HEK293 (cell line): ENCODE data around the gene KLHL21.

ENCODE experiments used
- ELK4 ChIP-seq: IDR thresholded peaks from 2 replicates; pipeline ENCODE4 v1.6.1; 2011; ENCODE audit warnings: mild to moderate bottlenecking, low read depth, low read length, borderline replicate concordance
- GLI4 ChIP-seq: fragments of 450-650 bp; formaldehyde crosslinking; IDR thresholded peaks from 2 replicates; pipeline ENCODE4 v1.5.1; 2016; ENCODE audit warnings: missing biosample characterization, missing genetic modification characterization
- GLIS2 ChIP-seq: fragments of 450-650 bp; formaldehyde crosslinking; IDR thresholded peaks from 2 replicates; pipeline ENCODE4 v1.5.1; 2016; ENCODE audit warnings: missing biosample characterization, missing genetic modification characterization
- KLF1 ChIP-seq: fragments of 450-650 bp; formaldehyde crosslinking; IDR thresholded peaks from 2 replicates; pipeline ENCODE4 v1.5.1; 2016; ENCODE audit warnings: missing biosample characterization, missing genetic modification characterization
- KLF9 ChIP-seq: fragments of 450-650 bp; formaldehyde crosslinking; IDR thresholded peaks from 2 replicates; pipeline ENCODE4 v1.5.1; 2016; ENCODE audit warnings: missing biosample characterization, missing genetic modification characterization, low read depth
- SETDB1 ChIP-seq: IDR thresholded peaks from one replicate; pipeline ENCODE4 v1.6.1; 2017; ENCODE audit warnings: mild to moderate bottlenecking, low read length, moderate library complexity, mixed read lengths; ENCODE audit not compliant: insufficient read length
- SP3 ChIP-seq: fragments of 450-650 bp; formaldehyde crosslinking; IDR thresholded peaks from 2 replicates; pipeline ENCODE4 v1.5.1; 2016; ENCODE audit warnings: missing biosample characterization, missing genetic modification characterization
- ZBTB10 ChIP-seq: fragments of 450-650 bp; formaldehyde crosslinking; IDR thresholded peaks from 2 replicates; pipeline ENCODE4 v1.5.1; 2016; ENCODE audit warnings: missing biosample characterization, missing genetic modification characterization
- ZBTB17 ChIP-seq: fragments of 450-650 bp; formaldehyde crosslinking; IDR thresholded peaks from 2 replicates; pipeline ENCODE4 v1.5.1; 2016; ENCODE audit warnings: missing biosample characterization, missing genetic modification characterization
- ZBTB20 ChIP-seq: fragments of 450-650 bp; formaldehyde crosslinking; IDR thresholded peaks from 2 replicates; pipeline ENCODE4 v1.5.1; 2016; ENCODE audit warnings: missing biosample characterization, missing genetic modification characterization
- ZBTB8A ChIP-seq: fragments of 450-650 bp; formaldehyde crosslinking; IDR thresholded peaks from 2 replicates; pipeline ENCODE4 v1.5.1; 2016; ENCODE audit warnings: missing biosample characterization, missing genetic modification characterization
- ZNF132 ChIP-seq: fragments of 450-650 bp; formaldehyde crosslinking; IDR thresholded peaks from 2 replicates; pipeline ENCODE4 v1.5.1; 2017; ENCODE audit warnings: missing biosample characterization, missing genetic modification characterization, borderline replicate concordance
- ZNF23 ChIP-seq: fragments of 450-650 bp; formaldehyde crosslinking; IDR thresholded peaks from 2 replicates; pipeline ENCODE4 v1.5.1; 2016; ENCODE audit warnings: missing biosample characterization, missing genetic modification characterization, borderline replicate concordance
- ZNF324 ChIP-seq: fragments of 450-650 bp; formaldehyde crosslinking; IDR thresholded peaks from 2 replicates; pipeline ENCODE4 v1.5.1; 2016; ENCODE audit warnings: missing biosample characterization, missing genetic modification characterization
- ZNF423 ChIP-seq: fragments of 450-650 bp; formaldehyde crosslinking; IDR thresholded peaks from 2 replicates; pipeline ENCODE4 v1.5.1; 2016; ENCODE audit warnings: missing biosample characterization, missing genetic modification characterization
- ZNF426 ChIP-seq: fragments of 450-650 bp; formaldehyde crosslinking; IDR thresholded peaks from 2 replicates; pipeline ENCODE4 v1.5.1; 2017; ENCODE audit warnings: missing biosample characterization, missing genetic modification characterization, mild to moderate bottlenecking, inconsistent platforms, moderate library complexity
- ZNF529 ChIP-seq: fragments of 450-650 bp; formaldehyde crosslinking; IDR thresholded peaks from 2 replicates; pipeline ENCODE4 v1.5.1; 2017; ENCODE audit warnings: missing genetic modification characterization, missing biosample characterization; ENCODE audit not compliant: insufficient replicate concordance
- ZNF530 ChIP-seq: fragments of 450-650 bp; formaldehyde crosslinking; IDR thresholded peaks from 2 replicates; pipeline ENCODE4 v1.5.1; 2016; ENCODE audit warnings: low read depth, missing biosample characterization, missing genetic modification characterization
- ZNF548 ChIP-seq: fragments of 450-650 bp; formaldehyde crosslinking; IDR thresholded peaks from 2 replicates; pipeline ENCODE4 v1.5.1; 2016; ENCODE audit warnings: missing biosample characterization, missing genetic modification characterization
- ZNF555 ChIP-seq: fragments of 450-650 bp; formaldehyde crosslinking; conservative IDR thresholded peaks from 2 replicates; pipeline ENCODE4 v1.5.1; 2017; ENCODE audit warnings: missing biosample characterization, mild to moderate bottlenecking, missing genetic modification characterization, inconsistent platforms
- ZNF747 ChIP-seq: fragments of 450-650 bp; formaldehyde crosslinking; IDR thresholded peaks from 2 replicates; pipeline ENCODE4 v1.5.1; 2016; ENCODE audit warnings: missing biosample characterization, missing genetic modification characterization
- ZNF776 ChIP-seq: fragments of 450-650 bp; formaldehyde crosslinking; IDR thresholded peaks from 2 replicates; pipeline ENCODE4 v1.5.0; 2017; ENCODE audit warnings: missing biosample characterization, missing genetic modification characterization, borderline replicate concordance
- ZNF791 ChIP-seq: fragments of 450-650 bp; formaldehyde crosslinking; IDR thresholded peaks from 2 replicates; pipeline ENCODE4 v1.5.1; 2016; ENCODE audit warnings: missing biosample characterization, missing genetic modification characterization
- ZNF830 ChIP-seq: fragments of 450-650 bp; IDR thresholded peaks from 2 replicates; pipeline ENCODE4 v1.5.0; 2018; ENCODE audit warnings: missing biosample characterization, missing genetic modification characterization, low read depth, mild to moderate bottlenecking, moderate library complexity
- ZNF843 ChIP-seq: fragments of 450-650 bp; formaldehyde crosslinking; IDR thresholded peaks from 2 replicates; pipeline ENCODE4 v1.5.1; 2016; ENCODE audit warnings: missing biosample characterization, missing genetic modification characterization
- ZSCAN16 ChIP-seq: fragments of 450-650 bp; formaldehyde crosslinking; IDR thresholded peaks from 2 replicates; pipeline ENCODE4 v1.5.1; 2016; ENCODE audit warnings: missing biosample characterization, missing genetic modification characterization
- TF ChIP-seq, protein P1 (sequence below): fragments of 450-650 bp; formaldehyde crosslinking; IDR thresholded peaks from 2 replicates; pipeline ENCODE4 v1.5.1; 2016; ENCODE audit warnings: missing biosample characterization, missing genetic modification characterization, borderline replicate concordance
- TF ChIP-seq, protein P2 (sequence below): fragments of 450-650 bp; formaldehyde crosslinking; IDR thresholded peaks from 2 replicates; pipeline ENCODE4 v1.5.1; 2016; ENCODE audit warnings: missing biosample characterization, missing genetic modification characterization
- TF ChIP-seq, protein P3 (sequence below): fragments of 450-650 bp; formaldehyde crosslinking; IDR thresholded peaks from 2 replicates; pipeline ENCODE4 v1.5.1; 2016; ENCODE audit warnings: missing biosample characterization, missing genetic modification characterization

Gene KLHL21

DNA sequence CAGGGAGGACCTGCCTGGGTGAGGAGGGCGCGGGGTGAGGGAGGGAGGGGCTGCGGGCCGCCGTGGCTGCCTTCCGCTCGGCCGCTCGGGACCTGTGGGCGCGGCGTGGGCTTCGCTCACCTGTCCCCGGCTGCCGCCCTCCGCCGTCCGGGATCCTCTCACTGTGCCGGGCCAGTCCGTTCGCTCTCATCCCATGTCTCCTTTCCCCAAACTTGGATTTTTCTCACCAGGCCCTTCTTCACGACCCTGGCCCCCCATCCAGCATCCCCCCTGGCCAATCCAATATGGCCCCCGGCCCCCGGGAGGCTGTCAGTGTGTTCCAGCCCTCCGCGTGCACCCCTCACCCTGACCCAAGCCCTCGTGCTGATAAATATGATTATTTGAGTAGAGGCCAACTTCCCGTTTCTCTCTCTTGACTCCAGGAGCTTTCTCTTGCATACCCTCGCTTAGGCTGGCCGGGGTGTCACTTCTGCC lies 22.5 kb downstream of the KLHL21 start (continued):
- TF ChIP-seq, protein P1, sequence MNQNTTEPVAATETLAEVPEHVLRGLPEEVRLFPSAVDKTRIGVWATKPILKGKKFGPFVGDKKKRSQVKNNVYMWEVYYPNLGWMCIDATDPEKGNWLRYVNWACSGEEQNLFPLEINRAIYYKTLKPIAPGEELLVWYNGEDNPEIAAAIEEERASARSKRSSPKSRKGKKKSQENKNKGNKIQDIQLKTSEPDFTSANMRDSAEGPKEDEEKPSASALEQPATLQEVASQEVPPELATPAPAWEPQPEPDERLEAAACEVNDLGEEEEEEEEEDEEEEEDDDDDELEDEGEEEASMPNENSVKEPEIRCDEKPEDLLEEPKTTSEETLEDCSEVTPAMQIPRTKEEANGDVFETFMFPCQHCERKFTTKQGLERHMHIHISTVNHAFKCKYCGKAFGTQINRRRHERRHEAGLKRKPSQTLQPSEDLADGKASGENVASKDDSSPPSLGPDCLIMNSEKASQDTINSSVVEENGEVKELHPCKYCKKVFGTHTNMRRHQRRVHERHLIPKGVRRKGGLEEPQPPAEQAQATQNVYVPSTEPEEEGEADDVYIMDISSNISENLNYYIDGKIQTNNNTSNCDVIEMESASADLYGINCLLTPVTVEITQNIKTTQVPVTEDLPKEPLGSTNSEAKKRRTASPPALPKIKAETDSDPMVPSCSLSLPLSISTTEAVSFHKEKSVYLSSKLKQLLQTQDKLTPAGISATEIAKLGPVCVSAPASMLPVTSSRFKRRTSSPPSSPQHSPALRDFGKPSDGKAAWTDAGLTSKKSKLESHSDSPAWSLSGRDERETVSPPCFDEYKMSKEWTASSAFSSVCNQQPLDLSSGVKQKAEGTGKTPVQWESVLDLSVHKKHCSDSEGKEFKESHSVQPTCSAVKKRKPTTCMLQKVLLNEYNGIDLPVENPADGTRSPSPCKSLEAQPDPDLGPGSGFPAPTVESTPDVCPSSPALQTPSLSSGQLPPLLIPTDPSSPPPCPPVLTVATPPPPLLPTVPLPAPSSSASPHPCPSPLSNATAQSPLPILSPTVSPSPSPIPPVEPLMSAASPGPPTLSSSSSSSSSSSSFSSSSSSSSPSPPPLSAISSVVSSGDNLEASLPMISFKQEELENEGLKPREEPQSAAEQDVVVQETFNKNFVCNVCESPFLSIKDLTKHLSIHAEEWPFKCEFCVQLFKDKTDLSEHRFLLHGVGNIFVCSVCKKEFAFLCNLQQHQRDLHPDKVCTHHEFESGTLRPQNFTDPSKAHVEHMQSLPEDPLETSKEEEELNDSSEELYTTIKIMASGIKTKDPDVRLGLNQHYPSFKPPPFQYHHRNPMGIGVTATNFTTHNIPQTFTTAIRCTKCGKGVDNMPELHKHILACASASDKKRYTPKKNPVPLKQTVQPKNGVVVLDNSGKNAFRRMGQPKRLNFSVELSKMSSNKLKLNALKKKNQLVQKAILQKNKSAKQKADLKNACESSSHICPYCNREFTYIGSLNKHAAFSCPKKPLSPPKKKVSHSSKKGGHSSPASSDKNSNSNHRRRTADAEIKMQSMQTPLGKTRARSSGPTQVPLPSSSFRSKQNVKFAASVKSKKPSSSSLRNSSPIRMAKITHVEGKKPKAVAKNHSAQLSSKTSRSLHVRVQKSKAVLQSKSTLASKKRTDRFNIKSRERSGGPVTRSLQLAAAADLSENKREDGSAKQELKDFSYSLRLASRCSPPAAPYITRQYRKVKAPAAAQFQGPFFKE (tag by site-specific recombination): no peak
- TF ChIP-seq ZNF548 (tag by site-specific recombination) (no peak), ZBTB20 (tag by site-specific recombination) (peak; percentile 14; the same call in 1 of the 2 replicates), KLF1 (tag by site-specific recombination) (0 out of 2 replicates have a peak, but pooled peaks have one; percentile 23), SP3 (no peak), ZNF423 (tag by site-specific recombination) (no peak), ZBTB8A (tag by site-specific recombination) (0 out of 2 replicates have a peak, but pooled peaks have one; percentile 32), ZNF132 (tag by site-specific recombination) (no peak), GLIS2 (tag by site-specific recombination) (peak; percentile 78), ZNF555 (no peak), ELK4 (no peak), SETDB1 (no peak), ZNF530 (tag by site-specific recombination) (no peak), ZNF830 (tag by site-specific recombination) (no peak), ZNF747 (tag by site-specific recombination) (no peak), ZNF529 (tag by site-specific recombination) (no peak), ZNF776 (no peak), ZNF426 (tag by site-specific recombination) (no peak), ZNF791 (tag by site-specific recombination) (no peak), ZSCAN16 (no peak), GLI4 (tag by site-specific recombination) (no peak), ZBTB10 (peak; percentile 78), ZNF23 (tag by site-specific recombination) (no peak), ZNF324 (tag by site-specific recombination) (no peak), KLF9 (tag by site-specific recombination) (peak; percentile 67), ZBTB17 (no peak), ZNF843 (no peak; the same call in 1 of the 2 replicates)
- TF ChIP-seq, protein P2, sequence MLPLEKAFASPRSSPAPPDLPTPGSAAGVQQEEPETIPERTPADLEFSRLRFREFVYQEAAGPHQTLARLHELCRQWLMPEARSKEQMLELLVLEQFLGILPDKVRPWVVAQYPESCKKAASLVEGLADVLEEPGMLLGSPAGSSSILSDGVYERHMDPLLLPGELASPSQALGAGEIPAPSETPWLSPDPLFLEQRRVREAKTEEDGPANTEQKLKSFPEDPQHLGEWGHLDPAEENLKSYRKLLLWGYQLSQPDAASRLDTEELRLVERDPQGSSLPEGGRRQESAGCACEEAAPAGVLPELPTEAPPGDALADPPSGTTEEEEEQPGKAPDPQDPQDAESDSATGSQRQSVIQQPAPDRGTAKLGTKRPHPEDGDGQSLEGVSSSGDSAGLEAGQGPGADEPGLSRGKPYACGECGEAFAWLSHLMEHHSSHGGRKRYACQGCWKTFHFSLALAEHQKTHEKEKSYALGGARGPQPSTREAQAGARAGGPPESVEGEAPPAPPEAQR (tag by site-specific recombination): no peak
- TF ChIP-seq, protein P3, sequence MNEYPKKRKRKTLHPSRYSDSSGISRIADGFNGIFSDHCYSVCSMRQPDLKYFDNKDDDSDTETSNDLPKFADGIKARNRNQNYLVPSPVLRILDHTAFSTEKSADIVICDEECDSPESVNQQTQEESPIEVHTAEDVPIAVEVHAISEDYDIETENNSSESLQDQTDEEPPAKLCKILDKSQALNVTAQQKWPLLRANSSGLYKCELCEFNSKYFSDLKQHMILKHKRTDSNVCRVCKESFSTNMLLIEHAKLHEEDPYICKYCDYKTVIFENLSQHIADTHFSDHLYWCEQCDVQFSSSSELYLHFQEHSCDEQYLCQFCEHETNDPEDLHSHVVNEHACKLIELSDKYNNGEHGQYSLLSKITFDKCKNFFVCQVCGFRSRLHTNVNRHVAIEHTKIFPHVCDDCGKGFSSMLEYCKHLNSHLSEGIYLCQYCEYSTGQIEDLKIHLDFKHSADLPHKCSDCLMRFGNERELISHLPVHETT: no peak
